Peyer's patch (tissue), 4 donors: ENCODE data around the gene PNPLA1.

Source experiments
- POLR2A ChIP-seq, 2 donors: fragments of 450-650 bp; IDR thresholded peaks; one replicate each; pipeline ENCODE4 v1.5.1; 2017; ENCODE audit warnings: antibody characterized with exemption in 2 of 2, mild to moderate bottlenecking in 2 of 2, moderate library complexity in 2 of 2
- TF ChIP-seq, protein P1 (sequence below), 6 experiments: fragments of 450-650 bp in 4 of 6; fragments of 200-600 bp in 2 of 6; sonication (generic) in 1 of 6; IDR thresholded peaks; one replicate each; pipeline ENCODE4 v1.5.1; 2017 to 2019; ENCODE audit warnings: antibody characterized with exemption in 6 of 6, mild to moderate bottlenecking in 3 of 6, moderate library complexity in 1 of 6

DNA sequence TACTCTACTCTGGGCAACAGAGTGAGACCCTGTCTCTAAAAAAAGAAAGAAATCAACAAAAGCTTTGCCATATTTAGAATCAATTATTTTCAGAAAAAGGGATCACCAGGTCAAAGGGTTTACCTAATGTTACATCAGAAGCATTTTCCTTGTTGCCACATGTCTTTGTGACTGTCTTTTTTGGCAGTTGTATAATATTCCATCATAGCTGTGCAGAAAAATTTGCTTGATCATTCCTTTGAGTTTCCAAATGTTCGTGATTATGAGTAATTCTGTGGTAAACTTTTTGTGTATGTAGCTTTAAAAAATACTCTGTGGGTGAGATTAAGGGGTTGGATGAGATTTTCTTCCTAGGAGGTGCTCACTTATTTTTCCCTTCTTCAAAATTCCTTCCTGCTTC, 26.4 kb downstream of the PNPLA1 start:
- TF ChIP-seq, protein P1, sequence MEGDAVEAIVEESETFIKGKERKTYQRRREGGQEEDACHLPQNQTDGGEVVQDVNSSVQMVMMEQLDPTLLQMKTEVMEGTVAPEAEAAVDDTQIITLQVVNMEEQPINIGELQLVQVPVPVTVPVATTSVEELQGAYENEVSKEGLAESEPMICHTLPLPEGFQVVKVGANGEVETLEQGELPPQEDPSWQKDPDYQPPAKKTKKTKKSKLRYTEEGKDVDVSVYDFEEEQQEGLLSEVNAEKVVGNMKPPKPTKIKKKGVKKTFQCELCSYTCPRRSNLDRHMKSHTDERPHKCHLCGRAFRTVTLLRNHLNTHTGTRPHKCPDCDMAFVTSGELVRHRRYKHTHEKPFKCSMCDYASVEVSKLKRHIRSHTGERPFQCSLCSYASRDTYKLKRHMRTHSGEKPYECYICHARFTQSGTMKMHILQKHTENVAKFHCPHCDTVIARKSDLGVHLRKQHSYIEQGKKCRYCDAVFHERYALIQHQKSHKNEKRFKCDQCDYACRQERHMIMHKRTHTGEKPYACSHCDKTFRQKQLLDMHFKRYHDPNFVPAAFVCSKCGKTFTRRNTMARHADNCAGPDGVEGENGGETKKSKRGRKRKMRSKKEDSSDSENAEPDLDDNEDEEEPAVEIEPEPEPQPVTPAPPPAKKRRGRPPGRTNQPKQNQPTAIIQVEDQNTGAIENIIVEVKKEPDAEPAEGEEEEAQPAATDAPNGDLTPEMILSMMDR (IDR thresholded peaks at IDR 0.05), result no peak
- no peak for TF ChIP-seq POLR2A (IDR thresholded peaks at IDR 0.05)
